ENCODE measurements around the gene CEP152. TPM values are rescaled to one million over a fixed set of nuclear protein-coding genes. Genes with fewer than 3 reads are reported as not detected.

The CEP152 gene
- total RNA-seq, 4 donors from 2014 or later = 4.2 to 10.5 (median 4.8) TPM

DNA sequence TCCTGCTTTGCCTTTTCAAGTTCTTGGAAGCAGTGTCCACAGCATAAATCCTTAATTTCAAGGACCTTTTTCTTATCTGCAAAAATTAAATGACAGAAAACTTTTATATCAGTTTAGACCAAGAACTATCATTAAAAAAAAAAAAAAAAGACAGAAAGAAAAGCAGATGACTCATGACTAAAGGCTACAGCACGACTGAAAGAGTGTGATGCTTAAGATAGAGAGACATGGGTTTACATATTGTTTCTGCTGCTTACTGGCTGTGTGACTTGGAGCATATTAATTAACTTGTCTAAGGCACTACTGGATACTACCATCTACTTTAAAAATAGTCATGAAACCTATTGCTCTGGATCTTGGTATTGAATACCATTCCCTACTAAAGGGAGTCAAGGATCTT is 62.3 kb downstream of the CEP152 start:
- no peaks in the 10 kb centered on the region for H3K27me3 ChIP-seq
- H3K27ac ChIP-seq = no peak overlapping the region
- H3K4me1 ChIP-seq = no peaks in the 10 kb centered on the region
- H3K9me3 ChIP-seq = no peaks in the 10 kb centered on the region
- no peaks in the 10 kb centered on the region for H3K36me3 ChIP-seq
- no peak for DNase-seq
- no peak overlapping the region for H3K4me3 ChIP-seq
- TF ChIP-seq, protein P1, sequence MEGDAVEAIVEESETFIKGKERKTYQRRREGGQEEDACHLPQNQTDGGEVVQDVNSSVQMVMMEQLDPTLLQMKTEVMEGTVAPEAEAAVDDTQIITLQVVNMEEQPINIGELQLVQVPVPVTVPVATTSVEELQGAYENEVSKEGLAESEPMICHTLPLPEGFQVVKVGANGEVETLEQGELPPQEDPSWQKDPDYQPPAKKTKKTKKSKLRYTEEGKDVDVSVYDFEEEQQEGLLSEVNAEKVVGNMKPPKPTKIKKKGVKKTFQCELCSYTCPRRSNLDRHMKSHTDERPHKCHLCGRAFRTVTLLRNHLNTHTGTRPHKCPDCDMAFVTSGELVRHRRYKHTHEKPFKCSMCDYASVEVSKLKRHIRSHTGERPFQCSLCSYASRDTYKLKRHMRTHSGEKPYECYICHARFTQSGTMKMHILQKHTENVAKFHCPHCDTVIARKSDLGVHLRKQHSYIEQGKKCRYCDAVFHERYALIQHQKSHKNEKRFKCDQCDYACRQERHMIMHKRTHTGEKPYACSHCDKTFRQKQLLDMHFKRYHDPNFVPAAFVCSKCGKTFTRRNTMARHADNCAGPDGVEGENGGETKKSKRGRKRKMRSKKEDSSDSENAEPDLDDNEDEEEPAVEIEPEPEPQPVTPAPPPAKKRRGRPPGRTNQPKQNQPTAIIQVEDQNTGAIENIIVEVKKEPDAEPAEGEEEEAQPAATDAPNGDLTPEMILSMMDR (IDR thresholded peaks at IDR 0.05) = no peak
- TF ChIP-seq POLR2A (IDR thresholded peaks at IDR 0.05) = no peak
- intact Hi-C loops (cut with DNase I; ENCODE audit: low total_unique reads) = no loop called here

DNA sequence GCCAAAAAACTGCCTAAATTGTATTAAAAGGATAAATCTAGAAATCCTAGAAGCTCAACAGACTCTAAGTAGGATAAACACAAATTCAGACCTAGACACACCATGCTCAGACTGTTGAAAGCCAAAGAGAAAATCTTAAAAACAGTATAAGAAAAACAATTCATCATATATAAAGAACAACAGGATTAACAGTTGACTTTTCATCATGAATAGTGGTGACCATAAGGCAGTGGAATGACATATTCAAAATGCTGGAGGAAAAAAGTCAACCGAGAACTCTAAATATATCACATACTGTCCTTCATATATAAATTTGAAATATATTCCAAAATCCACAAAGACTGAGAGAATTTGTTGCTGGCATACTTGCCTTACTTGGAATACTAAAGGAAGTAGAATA is 77.3 kb downstream of the CEP152 start:
- Histone ChIP-seq H3K27ac (no peak overlapping the region), H3K4me3 (no peak overlapping the region)
- intact Hi-C loops (cut with DNase I; ENCODE audit: low total_unique reads) = no loop called here

DNA sequence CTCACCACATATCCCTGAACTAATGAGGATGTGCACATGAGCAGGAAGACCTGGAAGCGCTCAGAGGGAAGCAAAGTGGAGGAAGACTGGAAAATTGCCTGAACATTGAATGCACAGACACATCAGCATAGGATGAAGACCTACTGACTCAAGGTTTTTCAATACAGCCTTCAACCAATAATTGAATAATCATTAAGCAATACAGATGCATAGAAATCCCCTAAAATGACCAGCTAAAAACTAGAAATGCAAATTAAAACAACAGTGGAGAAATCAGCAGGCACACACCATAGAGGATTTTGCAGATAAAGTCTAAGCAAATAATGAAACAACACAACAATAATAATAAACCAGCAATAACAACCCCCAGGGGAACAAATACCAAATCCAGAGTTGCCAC is 80.4 kb downstream of the CEP152 start:
- intact Hi-C loops (cut with DNase I; ENCODE audit: low total_unique reads) = no loop called here
- Histone ChIP-seq H3K27ac (no peak overlapping the region), H3K4me1 (no peaks in the 10 kb centered on the region), H3K9me3 (no peaks in the 10 kb centered on the region), H3K4me3 (no peak overlapping the region), H3K27me3 (no peaks in the 10 kb centered on the region), H3K36me3 (no peaks in the 10 kb centered on the region)
- TF ChIP-seq POLR2A (IDR thresholded peaks at IDR 0.05) = no peak
- TF ChIP-seq, protein P1 (IDR thresholded peaks at IDR 0.05) = no peak
- DNase-seq = no peak

More for the DNA sequence above, 77.3 kb downstream of the CEP152 start:
- H3K4me1 ChIP-seq = no peaks in the 10 kb centered on the region
- H3K27me3 ChIP-seq = no peaks in the 10 kb centered on the region
- H3K9me3 ChIP-seq = no peaks in the 10 kb centered on the region
- DNase-seq = no peak
- no peak for TF ChIP-seq POLR2A (IDR thresholded peaks at IDR 0.05)
- TF ChIP-seq, protein P1 (IDR thresholded peaks at IDR 0.05) = no peak
- no peaks in the 10 kb centered on the region for H3K36me3 ChIP-seq

DNA sequence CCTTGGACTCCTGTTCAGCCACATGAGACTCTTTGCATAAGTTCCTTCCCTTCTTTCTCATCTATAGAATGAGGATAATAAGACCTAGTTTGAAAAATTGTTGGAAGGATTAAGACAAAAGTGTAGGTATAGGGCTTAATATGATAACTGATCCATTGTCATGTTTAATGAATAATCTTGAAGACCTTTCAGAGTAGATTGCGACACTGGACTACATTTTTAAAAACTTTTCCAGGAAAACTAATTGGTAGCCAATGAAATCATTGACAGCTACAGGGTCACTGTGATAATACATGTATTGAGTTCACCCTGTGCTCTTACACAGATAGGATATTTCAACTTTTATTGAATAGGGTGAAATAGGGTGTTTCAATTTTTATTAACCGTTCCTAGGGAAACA is 86.9 kb downstream of the CEP152 start:
- TF ChIP-seq, protein P1 (IDR thresholded peaks at IDR 0.05) = no peak
- no peak for TF ChIP-seq POLR2A (IDR thresholded peaks at IDR 0.05)
- no peaks in the 10 kb centered on the region for H3K9me3 ChIP-seq
- no peak overlapping the region for H3K27ac ChIP-seq
- H3K36me3 ChIP-seq = no peaks in the 10 kb centered on the region
- H3K4me1 ChIP-seq = no peaks in the 10 kb centered on the region
- no peak overlapping the region for H3K4me3 ChIP-seq
- intact Hi-C loops (cut with DNase I; ENCODE audit: low total_unique reads) = no loop called here
- H3K27me3 ChIP-seq = no peaks in the 10 kb centered on the region
- no peak for DNase-seq

DNA sequence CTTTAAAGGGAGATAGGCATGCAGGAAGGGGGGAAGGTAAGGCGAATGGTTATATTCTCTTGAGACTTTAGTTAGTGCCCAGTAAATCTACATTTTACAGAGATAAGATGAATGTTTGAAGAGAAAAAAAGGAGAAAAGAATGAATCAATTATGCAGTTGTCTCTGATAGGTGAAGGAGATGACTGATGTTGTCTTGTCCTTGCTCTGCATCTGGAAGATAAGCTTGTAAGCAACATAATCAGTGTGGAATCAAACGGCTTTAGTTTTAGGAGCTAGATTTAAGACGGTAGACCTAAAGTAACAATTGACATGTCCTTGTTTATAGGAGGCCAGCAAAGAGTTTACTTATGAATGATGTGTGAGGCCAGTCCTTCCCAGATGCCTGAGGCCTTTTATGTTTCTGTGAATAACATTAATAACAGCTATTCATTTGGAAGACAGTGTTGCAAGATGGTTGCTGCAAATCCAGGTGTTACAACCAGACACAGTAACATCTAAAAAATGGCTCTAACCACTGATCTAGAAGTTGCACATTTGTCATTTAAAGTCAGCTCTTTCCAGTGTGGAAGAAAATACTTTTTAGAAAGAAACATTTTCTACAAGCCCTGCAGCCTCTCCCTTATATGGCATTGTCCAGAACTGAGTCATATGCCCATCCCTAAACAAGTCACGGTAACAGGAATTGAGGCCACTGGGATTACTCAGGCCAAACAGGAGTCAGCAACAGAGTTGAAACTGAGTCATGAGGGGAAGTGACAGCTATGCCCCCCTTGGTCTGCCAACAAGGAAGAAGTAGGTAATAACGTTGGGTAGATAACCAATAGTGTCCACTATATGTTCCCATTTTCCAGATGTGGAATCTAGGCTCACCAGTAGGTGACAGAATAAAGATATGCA is 87.9 kb downstream of the CEP152 start:
- no peak for TF ChIP-seq POLR2A (IDR thresholded peaks at IDR 0.05)
- TF ChIP-seq, protein P1 (IDR thresholded peaks at IDR 0.05) = no peak
- DNase-seq = no peak
- Histone ChIP-seq H3K4me1 (no peaks in the 10 kb centered on the region), H3K9me3 (no peaks in the 10 kb centered on the region), H3K36me3 (no peaks in the 10 kb centered on the region), H3K27me3 (no peaks in the 10 kb centered on the region), H3K27ac (peak overlapping the region in 1 of 2 donors; percentile 32), H3K4me3 (no peak overlapping the region)
- intact Hi-C loops (cut with DNase I; ENCODE audit: low total_unique reads) = no loop called here

All from uterus (tissue), 4 donors.